ENCODE results near the gene PMS2.
A peak's percentile ranks its signal among the peaks of the same experiment; 100 is the strongest.
"Not testable (repeated sequence)": the region's sequence is repeated elsewhere in the genome, so short reads cannot be mapped to it uniquely, and the experiment has no call there.

Gene PMS2

DNA sequence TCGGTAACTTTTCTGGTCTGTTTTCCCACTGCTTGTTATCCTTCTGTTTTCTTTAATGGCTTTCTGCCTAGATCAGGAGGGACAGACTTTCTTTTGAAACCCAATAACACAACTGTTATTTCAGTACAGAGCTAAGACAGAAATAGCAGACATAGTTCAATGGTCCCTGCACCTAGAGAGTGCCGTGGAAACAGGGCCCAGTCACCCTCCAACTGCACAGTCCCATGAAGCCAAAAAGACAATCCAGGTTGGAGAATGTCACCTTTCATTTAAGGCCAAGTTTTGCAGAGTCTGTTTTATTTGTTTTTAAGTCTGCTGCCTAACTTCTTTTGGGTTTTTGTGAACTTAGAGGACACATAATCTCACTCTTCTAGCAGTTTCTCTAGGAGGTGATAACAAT lies 2.7 kb upstream of the PMS2 start:
- peaks cover 23% of the 10 kb centered on the region for H3K36me3 ChIP-seq (ENCODE audit: control insufficient read depth, insufficient read depth, low read length, severe bottlenecking)

DNA sequence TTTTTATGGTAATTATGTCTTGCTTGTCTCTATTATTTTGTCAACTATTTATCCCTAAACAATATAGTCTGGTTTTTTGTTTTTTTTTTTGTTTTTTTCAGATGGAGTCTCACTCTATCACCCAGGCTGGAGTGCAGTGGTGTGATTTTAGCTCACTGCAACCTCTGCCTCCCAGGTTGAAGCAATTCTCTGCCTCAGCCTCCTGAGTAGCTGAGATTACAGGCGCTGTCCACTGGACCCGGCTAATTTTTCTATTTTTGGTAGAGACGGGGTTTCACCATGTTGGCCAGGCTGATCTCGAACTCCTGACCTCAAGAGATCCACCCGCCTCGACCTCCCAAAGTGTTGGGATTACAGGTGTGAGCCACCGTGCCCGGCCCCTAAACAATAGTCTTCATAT lies 1.5 kb upstream of the PMS2 start:
- not testable (repeated sequence) for H3K9me3 ChIP-seq (ENCODE audit: control insufficient read depth, low read length); DNase-seq (ENCODE audit: low read depth); H3K27me3 ChIP-seq (replicated peaks; ENCODE audit: control insufficient read depth, insufficient read depth, low read length)
- peaks cover 44% of the 10 kb centered on the region for H3K4me1 ChIP-seq (ENCODE audit: control insufficient read depth, insufficient read depth, low read length)
- peak overlapping the region; percentile 93 for H3K9ac ChIP-seq (ENCODE audit: low read length)
- H3K4me3 ChIP-seq (ENCODE audit: low read length): peak overlapping the region; percentile 93
- H3K36me3 ChIP-seq (ENCODE audit: control insufficient read depth, insufficient read depth, low read length, severe bottlenecking): peaks cover 21% of the 10 kb centered on the region

More for the DNA sequence above, 2.7 kb upstream of the PMS2 start:
- H3K9me3 ChIP-seq (ENCODE audit: control insufficient read depth, low read length): no peaks in the 10 kb centered on the region
- H3K27me3 ChIP-seq (replicated peaks; ENCODE audit: control insufficient read depth, insufficient read depth, low read length): no peaks in the 10 kb centered on the region
- H3K4me1 ChIP-seq (ENCODE audit: control insufficient read depth, insufficient read depth, low read length): peaks cover 54% of the 10 kb centered on the region
- H3K4me3 ChIP-seq (ENCODE audit: low read length): peak overlapping the region; percentile 93
- H3K9ac ChIP-seq (ENCODE audit: low read length): peak overlapping the region; percentile 54
- DNase-seq (ENCODE audit: low read depth): no peak

DNA sequence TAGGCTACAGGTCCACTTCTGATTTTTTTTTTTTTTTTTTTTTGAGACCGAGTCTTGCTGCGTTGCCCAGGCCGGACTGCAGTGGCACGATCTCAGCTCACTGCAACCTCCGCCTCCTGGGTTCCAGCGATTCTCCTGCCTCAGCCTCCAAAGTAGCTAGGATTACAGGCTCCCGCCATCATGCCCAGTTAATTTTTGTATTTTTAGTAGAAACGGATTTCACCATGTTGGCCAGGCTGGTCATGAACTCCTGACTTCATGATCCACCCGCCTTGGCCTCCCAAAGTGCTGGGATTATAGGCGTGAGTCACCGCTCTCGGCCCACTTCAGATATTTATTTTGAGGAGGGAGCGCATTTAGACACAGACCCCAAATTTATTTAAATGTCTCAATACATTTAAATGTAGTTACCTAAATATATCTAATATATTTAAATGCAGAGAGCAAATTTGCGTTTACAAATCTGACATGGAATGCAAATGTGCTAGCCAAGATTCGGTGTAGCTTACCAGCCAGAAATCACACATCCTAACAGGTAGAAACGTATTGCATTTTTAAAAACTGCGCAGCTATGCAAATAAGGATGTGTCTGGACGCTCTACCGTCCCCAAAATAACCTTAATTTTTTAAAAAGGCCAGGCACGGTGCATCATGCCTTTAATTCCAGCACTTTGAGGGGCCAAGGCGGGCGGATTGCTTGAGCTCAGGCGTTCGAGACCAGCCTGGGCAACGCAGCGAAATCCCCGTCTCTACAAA lies 836 bp downstream of the PMS2 start:
- Histone ChIP-seq H3K36me3 (ENCODE audit: control insufficient read depth, insufficient read depth, low read length, severe bottlenecking) (peaks cover 15% of the 10 kb centered on the region), H3K4me3 (ENCODE audit: low read length) (peak overlapping the region; percentile 93), H3K9ac (ENCODE audit: low read length) (peak overlapping the region; percentile 93), H3K4me1 (ENCODE audit: control insufficient read depth, insufficient read depth, low read length) (peaks cover 38% of the 10 kb centered on the region)
- not testable (repeated sequence) for H3K9me3 ChIP-seq (ENCODE audit: control insufficient read depth, low read length); H3K27me3 ChIP-seq (replicated peaks; ENCODE audit: control insufficient read depth, insufficient read depth, low read length); DNase-seq (ENCODE audit: low read depth)

DNA sequence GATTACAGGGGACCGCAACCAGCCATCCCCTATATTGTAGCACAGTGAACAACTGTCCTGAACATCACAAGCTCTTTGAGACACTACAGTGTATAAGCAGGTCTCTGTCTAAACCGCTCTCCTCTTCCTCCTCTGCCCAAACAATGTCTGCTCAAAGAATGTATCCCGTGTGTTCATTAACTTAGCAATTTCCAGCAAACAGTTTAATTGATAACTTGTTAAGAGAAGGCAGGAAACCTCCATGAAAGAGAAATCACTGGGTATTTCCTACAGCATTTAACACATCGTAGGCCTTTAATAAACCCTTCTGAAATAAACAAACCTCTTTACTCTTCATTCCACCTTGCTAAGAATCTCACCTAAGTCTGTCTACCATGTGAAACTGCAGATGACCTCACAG lies 1.5 kb downstream of the PMS2 start:
- H3K9me3 ChIP-seq (ENCODE audit: control insufficient read depth, low read length): no peaks in the 10 kb centered on the region
- no peaks in the 10 kb centered on the region for H3K27me3 ChIP-seq (replicated peaks; ENCODE audit: control insufficient read depth, insufficient read depth, low read length)
- H3K4me3 ChIP-seq (ENCODE audit: low read length): no peak overlapping the region
- DNase-seq (ENCODE audit: low read depth): no peak
- H3K9ac ChIP-seq (ENCODE audit: low read length): no peak overlapping the region
- peaks cover 18% of the 10 kb centered on the region for H3K36me3 ChIP-seq (ENCODE audit: control insufficient read depth, insufficient read depth, low read length, severe bottlenecking)
- peaks cover 33% of the 10 kb centered on the region for H3K4me1 ChIP-seq (ENCODE audit: control insufficient read depth, insufficient read depth, low read length)

DNA sequence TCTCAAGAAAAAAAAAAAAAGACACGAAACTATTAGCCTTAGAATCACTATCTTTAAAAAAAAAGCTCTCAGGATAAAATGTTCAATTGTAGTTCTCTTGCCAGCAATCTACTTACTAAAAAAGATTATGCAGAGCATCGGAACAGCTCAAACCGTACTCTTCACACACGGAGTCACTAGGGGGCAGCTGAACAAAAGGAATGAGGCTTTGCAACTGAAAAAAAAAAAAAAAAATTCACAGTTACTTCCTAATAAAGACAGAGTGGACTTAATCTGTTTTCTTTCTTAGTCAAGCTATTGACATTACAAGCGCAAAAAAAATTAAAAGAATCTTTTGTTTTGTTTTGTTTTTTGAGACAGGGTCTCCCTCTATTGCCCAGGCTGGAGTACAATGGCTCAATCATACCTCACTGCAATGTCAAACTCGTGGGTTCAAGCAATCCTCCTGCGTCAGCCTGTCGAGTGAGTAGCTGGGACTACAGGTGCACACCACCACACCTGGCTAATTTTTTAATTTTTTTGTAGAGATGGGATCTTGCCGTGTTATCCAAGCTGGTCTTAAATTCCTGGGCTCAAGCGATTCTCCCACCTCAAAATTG lies 11.5 kb downstream of the PMS2 start:
- peak; percentile 91 for DNase-seq (ENCODE audit: low read depth)
- peaks cover 64% of the 10 kb centered on the region for H3K36me3 ChIP-seq (ENCODE audit: control insufficient read depth, insufficient read depth, low read length, severe bottlenecking)
- H3K4me3 ChIP-seq (ENCODE audit: low read length): no peak overlapping the region
- no peak overlapping the region for H3K9ac ChIP-seq (ENCODE audit: low read length)
- no peaks in the 10 kb centered on the region for H3K4me1 ChIP-seq (ENCODE audit: control insufficient read depth, insufficient read depth, low read length)
- H3K9me3 ChIP-seq (ENCODE audit: control insufficient read depth, low read length): no peaks in the 10 kb centered on the region
- no peaks in the 10 kb centered on the region for H3K27me3 ChIP-seq (replicated peaks; ENCODE audit: control insufficient read depth, insufficient read depth, low read length)

DNA sequence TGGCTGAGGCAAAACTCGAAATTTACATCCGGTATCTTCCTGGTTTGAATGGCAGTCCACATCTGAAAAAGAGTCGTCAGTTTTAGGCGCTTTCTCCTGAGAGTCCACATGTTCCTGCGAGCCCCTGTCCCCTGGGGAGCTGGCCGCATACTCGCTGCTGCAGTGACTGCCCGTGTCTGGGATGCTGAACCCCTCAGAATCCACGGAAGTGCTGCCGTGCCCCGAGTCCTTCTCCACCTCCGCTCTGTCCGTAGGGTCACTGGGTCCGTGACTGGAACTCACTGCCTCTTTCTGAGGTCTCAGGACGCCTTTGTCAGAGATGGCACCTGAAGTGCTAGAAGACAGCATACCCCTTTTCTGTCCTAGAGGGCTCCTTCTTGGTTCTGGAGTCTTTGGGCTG lies 21.8 kb downstream of the PMS2 start:
- not testable (repeated sequence) for DNase-seq (ENCODE audit: low read depth); H3K9me3 ChIP-seq (ENCODE audit: control insufficient read depth, low read length); H3K4me3 ChIP-seq (ENCODE audit: low read length); H3K27me3 ChIP-seq (replicated peaks; ENCODE audit: control insufficient read depth, insufficient read depth, low read length); H3K9ac ChIP-seq (ENCODE audit: low read length); H3K4me1 ChIP-seq (ENCODE audit: control insufficient read depth, insufficient read depth, low read length)
- H3K36me3 ChIP-seq (ENCODE audit: control insufficient read depth, insufficient read depth, low read length, severe bottlenecking): peaks cover 35% of the 10 kb centered on the region

DNA sequence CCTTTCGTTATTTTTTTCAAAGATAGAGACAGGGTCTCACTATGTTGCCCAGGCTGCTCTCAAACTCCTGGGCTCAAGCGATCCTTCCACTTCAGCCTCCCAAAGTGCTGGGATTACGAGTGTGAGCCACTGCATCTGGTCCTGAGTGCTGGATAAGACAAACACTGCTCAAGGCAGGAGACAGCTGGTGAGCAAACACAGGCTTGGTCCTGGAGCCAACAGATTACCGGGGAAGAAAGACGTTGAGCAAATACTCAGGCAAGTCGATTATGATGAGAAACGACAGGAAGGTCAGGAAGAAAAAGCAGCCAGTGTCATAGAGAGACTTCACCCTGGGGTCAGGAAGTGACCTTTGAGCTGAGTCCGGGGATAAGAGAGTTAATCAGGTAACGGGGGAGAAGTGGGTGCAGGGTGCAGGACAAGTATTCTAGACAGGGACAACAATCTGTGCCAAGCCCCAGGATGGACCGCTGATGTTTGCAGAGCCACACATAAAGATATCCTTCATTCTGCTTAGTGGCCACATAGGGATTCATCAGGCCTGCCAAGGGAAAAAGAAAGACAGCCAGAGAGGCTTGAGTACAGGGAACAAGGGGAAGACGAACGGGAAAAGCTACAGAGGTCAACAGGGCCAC lies 29.1 kb downstream of the PMS2 start:
- H3K9me3 ChIP-seq (ENCODE audit: control insufficient read depth, low read length); H3K4me3 ChIP-seq (ENCODE audit: low read length); H3K9ac ChIP-seq (ENCODE audit: low read length); H3K27me3 ChIP-seq (replicated peaks; ENCODE audit: control insufficient read depth, insufficient read depth, low read length); H3K4me1 ChIP-seq (ENCODE audit: control insufficient read depth, insufficient read depth, low read length); DNase-seq (ENCODE audit: low read depth): not testable (repeated sequence)
- peaks cover 12% of the 10 kb centered on the region for H3K36me3 ChIP-seq (ENCODE audit: control insufficient read depth, insufficient read depth, low read length, severe bottlenecking)

DNA sequence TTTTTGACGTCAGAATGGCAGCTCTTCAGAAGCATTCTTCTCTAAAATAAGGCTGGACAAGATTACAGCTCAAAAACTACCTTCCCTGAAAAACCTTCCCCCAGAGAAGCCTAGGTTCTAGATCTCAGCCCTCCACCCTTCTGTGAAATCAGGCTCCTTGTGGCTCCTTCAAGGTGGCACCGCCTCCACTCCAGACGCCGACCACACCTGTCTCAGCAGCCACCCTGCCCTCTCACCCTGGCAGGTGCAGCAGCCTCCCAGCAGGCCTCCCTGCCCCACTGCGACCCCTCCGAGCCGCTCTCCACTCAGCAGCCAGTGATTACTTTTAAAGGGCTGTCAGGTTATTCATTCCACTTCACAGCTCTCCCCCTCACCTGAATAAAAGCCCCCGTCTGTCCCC lies 35.3 kb downstream of the PMS2 start:
- not testable (repeated sequence) for H3K27me3 ChIP-seq (replicated peaks; ENCODE audit: control insufficient read depth, insufficient read depth, low read length); DNase-seq (ENCODE audit: low read depth); H3K9ac ChIP-seq (ENCODE audit: low read length); H3K4me3 ChIP-seq (ENCODE audit: low read length); H3K9me3 ChIP-seq (ENCODE audit: control insufficient read depth, low read length); H3K36me3 ChIP-seq (ENCODE audit: control insufficient read depth, insufficient read depth, low read length, severe bottlenecking); H3K4me1 ChIP-seq (ENCODE audit: control insufficient read depth, insufficient read depth, low read length)

DNA sequence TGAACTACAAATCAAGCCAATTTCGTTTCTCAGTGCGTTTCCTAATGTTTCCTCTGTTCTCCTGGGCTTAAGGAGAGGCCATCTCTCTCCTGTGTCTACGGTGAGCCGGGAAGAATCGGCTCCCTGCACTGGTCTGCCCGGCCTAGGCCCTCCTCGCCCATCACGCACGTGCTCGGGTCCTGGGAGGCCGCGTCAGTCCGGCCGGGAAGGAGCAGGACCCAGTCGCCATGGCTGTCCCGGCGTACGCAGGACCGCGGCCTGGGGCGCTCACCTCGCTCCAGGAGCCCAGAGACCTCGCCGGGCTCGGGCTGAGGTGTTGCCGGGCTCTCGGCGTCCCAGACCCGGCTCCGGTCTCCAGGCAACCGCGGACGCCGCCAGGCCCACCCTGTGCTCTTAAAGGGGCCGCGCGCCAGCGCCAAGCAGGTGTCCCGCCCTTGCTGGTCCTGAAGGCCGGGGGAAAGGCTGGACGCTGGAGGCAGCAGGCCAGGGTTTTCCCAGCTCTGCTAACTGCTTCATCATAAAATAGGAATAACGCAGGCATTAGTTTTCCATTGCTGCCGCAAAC lies 38.4 kb downstream of the PMS2 start, which contains the start of gene RSPH10B:
Gene RSPH10B (minus strand): TSS at position 343 of the 565 bp plus-strand sequence. CDS start 3,573 bp downstream, outside the sequence.
- not testable (repeated sequence) for DNase-seq (ENCODE audit: low read depth); H3K4me3 ChIP-seq (ENCODE audit: low read length); H3K4me1 ChIP-seq (ENCODE audit: control insufficient read depth, insufficient read depth, low read length)

DNA sequence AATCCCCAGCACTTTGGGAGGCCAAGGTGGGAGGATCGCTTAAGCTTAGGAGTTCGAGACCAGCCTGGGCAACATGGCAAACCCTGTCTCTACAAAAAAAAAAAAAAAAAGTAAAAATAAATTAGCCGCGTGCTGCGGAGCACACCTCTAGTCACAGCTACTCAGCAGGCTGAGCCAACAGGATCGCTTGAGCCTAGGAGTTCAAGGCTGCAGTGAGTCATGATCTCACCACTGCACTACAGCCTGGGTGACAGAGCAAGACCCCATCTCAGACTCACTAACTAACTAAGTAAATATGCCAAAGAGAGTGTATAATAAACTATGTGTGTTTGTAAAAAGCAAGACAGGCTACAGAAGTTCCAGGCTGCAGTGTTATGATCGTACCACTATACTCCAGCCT lies 45.0 kb downstream of the PMS2 start:
- DNase-seq (ENCODE audit: low read depth); H3K4me1 ChIP-seq (ENCODE audit: control insufficient read depth, insufficient read depth, low read length): not testable (repeated sequence)

More for the DNA sequence above, 38.4 kb downstream of the PMS2 start, which contains the start of gene RSPH10B:
- not testable (repeated sequence) for H3K9me3 ChIP-seq (ENCODE audit: control insufficient read depth, low read length); H3K27me3 ChIP-seq (replicated peaks; ENCODE audit: control insufficient read depth, insufficient read depth, low read length); H3K9ac ChIP-seq (ENCODE audit: low read length); H3K36me3 ChIP-seq (ENCODE audit: control insufficient read depth, insufficient read depth, low read length, severe bottlenecking)

DNA sequence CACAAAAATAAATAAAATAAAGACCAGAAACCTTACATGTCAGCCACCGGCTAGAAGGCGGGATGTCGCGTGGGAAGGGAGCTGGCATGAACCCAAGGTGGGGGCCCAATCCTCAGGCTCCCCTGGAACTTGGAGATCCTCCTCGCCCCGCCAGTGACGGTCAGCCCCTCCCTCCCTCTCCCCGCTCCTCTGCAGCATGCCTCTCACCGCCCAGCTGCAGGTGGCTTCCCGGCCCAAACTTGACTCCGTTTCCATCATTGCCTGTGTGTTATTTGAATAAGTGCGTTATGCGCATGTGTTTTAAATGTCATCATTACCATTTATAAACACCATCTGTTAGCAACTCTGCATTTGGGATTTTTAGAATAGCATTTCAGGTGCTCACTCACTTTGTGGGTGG lies 45.6 kb downstream of the PMS2 start:
- not testable (repeated sequence) for H3K27me3 ChIP-seq (replicated peaks; ENCODE audit: control insufficient read depth, insufficient read depth, low read length); H3K36me3 ChIP-seq (ENCODE audit: control insufficient read depth, insufficient read depth, low read length, severe bottlenecking); H3K9me3 ChIP-seq (ENCODE audit: control insufficient read depth, low read length)

More for the DNA sequence above, 45.0 kb downstream of the PMS2 start:
- H3K36me3 ChIP-seq (ENCODE audit: control insufficient read depth, insufficient read depth, low read length, severe bottlenecking); H3K4me3 ChIP-seq (ENCODE audit: low read length); H3K9ac ChIP-seq (ENCODE audit: low read length); H3K9me3 ChIP-seq (ENCODE audit: control insufficient read depth, low read length); H3K27me3 ChIP-seq (replicated peaks; ENCODE audit: control insufficient read depth, insufficient read depth, low read length): not testable (repeated sequence)

More for the DNA sequence above, 45.6 kb downstream of the PMS2 start:
- not testable (repeated sequence) for H3K4me1 ChIP-seq (ENCODE audit: control insufficient read depth, insufficient read depth, low read length); DNase-seq (ENCODE audit: low read depth); H3K9ac ChIP-seq (ENCODE audit: low read length); H3K4me3 ChIP-seq (ENCODE audit: low read length)
